LoVo (cell line): ENCODE measurements around the gene C6orf120.

Experiments
- DNase-seq: peaks from one replicate; pipeline ENCODE4 v3.0.0-alpha.2; 2016; ENCODE audit warnings: low spot score

C6orf120 gene

DNA sequence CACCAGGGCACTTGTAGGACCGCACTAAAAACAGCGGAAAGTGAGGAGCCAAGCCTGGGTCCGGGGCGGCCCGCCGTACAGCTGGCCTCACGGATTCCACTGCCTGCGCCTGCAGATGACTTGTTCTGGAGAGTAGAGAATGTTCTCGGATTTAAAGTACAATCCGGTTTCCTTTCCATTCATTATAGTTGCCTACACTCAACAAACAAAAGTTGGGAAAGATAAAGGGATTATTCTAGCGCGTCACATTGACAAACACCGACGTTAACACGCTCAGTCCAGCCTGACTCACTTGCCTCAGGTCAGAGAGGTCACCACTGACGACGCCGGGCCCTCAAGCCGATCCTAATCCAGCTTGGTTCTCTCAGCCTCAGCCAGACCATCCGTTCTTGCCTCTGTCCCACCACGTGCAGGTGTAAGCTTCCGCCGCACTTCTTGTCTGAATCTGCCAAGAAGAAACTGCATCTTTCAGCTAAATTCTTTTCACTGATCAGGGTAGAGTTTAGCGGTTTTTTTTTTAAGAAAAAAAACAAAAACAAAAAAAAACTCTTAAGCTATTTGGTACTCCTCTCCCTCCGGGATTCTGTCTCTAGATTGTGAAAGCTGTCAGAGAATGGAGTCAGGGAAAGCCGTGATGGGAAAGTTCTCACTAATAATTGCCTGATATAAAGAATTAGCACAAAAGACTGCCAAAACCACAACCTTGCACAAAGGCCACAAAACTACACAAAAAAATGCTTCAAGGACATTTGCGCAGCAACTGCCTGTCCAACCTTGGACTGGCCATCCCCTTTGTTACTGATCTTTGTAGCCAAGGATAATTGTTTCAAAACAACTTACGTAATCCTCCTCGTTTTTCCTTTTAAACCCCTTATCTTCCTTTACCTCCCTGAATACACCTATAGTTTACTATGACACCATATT, 23.5 kb downstream of the C6orf120 start:
- DNase-seq, result no peak

DNA sequence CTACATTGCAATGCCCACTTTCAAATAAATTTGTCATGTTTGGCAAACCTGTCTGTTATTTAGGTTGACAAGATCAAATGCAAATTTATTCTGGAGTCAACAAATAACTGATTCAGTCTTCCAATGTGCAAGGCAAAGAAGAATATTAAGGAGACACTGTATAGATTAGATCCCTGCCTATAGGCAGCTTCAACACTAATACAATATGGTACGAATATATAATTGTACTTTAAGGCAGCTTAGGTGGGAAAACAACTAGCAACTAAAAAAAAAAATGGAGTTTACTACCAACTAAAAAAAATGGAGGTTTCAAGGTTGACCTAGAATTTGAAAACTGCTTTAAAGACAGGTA, 24.1 kb downstream of the C6orf120 start:
- DNase-seq, result no peak

DNA sequence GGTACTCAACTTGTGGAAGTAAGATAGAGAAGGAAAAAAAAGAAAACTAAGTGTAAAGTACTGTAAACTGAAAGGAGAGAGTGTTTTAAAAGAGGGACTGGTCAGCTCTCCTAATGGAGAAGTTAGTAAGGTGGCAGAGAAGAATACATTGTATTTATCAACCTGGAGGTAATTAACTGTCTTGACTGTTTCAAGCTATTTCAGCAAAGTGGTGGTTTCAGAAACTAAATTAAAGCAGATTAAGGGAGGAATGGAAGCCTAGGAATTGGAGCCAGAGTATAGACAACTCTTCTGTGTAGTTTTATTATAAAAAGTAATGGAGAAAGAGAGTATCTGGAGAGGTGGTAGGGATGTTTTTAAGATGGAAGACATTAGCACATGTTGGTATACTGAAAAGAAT, 25.0 kb downstream of the C6orf120 start:
- DNase-seq, result no peak

DNA sequence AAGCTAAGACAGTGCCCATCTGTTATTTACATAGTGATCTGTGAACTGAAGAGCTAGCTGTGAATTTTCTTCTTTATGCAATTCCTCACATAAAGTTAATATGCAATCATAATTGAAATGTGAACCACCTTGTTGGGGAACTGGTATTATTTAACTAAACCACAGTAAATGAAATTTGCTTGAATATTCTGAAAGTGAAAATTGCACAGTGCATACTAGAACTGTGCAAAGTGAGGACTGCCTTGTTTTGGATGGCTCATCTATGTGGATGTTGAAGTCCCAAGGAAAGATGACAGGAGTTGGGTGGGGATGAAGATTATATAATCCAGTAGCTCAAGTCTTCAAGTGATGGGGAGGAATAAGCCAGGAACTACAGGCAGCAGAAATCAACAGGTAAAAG, 28.0 kb downstream of the C6orf120 start:
- no peak for DNase-seq

DNA sequence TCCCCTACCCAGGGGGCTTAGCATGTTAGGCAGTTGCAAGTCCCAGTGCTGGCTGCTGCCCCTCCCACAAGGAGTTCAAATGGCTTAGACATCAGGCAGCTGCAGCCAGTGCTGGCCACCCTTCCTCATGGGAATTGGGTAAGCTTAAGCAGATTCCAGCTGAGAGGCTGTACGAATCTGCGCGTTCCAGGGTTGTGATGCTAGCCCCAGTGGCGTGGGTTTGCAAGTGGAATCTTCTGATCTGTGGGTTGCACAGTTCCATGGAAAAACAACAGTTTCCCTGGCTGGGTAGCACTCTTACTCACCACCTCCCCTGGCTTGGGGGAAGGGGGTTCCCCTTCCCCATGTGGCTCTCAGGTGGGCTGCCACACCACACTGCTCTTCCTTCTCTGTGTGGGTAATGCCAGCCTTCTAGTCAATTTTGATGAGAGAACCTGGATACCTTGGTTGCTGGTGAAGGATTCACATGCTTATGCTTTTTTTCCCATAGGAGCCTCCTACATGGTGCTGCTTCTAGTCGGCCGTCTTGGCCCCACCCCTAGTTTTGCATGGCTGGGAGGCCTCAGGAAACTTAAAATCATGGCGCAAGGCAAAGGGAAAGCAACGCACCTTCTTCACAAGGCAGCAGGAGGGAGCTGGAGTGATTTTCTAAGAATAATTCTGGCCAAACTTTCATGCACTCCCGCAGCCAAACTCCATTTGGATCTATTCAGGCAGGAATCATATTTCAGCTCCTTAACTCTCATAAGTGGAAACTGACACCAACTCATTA, 36.5 kb downstream of the C6orf120 start:
- DNase-seq, result no peak

DNA sequence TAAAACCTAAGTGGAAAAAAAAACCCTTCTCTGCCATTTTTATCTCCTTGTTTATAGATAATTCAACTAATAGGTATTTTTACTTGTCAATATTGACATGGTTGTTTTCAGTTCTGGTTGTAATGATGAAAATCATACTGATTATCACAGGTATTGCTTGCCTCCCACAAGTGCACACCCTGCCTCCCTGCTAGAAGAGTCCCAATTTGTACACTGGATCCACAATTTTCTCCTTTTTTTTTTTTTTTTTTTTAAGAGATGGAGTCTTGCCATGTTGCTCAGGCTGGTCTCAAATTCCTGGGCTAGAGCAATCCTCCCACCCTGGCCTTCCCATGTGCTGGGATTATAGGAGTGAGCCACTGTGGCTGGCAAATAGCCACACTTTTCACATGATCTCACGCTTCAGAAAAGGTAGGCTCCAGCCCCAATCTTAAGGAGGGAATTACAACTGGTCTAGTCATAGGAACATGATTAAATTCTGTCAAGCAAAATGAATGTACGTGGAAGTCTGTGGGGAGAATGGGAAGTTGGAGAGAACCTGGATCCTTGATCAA, 37.1 kb downstream of the C6orf120 start:
- DNase-seq, result no peak

DNA sequence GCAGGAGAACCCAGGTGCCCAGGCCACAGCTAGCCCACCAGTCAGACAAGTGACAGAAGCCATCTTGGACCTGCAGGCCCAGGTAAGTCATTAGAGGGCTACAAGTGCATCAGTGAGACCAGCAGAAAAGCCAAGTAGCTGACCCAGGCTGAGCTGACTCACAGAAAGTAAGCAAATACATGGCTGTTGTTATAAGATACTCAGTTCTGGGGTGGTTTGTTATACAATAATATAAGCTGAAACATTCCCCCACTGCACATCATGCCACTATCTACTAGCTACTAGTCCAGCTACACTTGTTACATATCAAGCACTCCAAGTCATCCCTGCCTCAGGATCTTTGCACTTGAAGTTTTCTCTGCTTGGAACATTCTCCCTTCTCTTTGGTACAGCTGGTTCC, 39.4 kb downstream of the C6orf120 start:
- DNase-seq, result no peak

DNA sequence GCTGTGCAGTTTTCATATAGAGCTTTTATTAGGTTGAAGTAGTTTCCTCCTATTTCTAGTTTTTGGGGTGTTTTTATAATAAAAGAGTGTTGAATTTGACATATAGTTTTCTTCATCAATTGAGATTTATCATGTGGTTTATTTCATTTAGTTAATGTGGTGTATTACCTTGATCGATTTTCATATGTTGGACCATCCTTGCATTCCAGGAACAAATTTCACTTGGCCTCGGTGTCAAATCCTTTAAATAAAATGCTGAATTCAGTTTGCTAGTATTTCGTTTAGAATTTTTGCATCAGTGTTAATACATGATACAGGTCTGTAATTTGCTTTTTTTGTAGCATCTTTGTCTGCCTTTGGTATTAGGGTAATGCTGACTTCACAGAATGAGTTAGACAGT, 43.5 kb downstream of the C6orf120 start:
- DNase-seq, result no peak

DNA sequence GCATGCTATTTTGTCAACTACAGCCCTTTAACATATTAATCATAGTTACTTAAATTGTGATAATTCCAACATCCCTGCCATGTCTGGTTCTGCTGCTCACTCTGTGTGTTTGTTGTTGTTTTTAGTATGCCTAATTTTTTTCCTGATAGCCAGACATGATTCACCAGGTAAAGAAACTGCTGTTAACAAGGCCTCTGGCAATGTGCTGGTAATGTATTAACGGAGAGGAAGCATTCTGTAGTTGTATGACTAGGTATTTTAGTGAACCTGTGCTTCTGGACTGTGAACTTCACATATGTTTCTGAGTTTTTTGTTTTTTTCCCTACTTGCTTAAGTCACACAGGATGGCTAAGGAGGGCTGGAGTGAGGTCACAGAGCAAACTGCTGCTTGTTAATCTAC, 44.6 kb downstream of the C6orf120 start:
- no peak for DNase-seq

DNA sequence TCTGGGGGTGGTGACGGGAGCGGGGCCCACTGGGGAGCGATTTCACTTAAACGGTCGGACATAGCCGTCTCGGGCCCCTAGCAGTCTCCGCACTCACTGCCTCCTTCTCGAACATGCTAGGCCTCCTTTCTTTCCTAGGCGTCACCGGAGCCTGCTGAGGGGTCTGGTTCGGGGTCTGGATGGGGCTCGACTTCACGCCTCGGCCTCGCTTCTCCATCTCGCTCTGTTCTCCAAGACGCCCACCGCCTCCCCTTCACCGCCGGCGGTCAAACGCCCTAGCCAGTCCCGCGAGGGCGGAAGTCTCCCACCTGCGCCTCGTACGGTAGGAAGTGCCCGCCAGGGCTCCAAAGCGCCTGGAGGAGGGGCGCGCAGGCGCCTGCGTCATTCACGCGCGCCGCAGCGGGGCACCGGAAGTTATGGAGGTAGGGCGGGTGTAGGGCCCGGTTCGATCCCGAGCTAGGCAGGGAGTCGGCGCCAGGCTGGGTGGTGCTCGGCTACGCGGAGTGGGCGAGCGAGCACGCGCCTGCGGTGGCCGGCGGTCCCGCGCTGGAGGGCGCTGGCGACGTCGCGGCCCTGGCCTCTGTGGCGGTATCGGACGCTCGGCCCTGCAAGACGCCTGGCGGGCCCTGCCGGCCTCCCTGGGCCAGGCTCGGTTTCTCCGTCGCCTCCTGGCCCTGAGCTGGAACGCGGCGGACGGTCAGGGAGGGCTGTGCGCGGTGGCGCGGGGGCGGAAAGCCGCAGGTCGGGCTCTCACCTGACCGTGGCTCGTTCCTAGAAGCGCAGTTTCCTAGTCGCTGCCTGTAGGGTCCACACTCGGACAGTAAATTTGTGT, 49.5 kb downstream of the C6orf120 start, which contains the start of the genes DYNLT2 and ERMARD:
TSS of gene DYNLT2 (minus strand) at position 331 of the 832 bp plus-strand sequence. CDS start at position 217, 114 bp downstream.
TSS of gene ERMARD (plus strand) at position 381 of the 832 bp plus-strand sequence. CDS start at position 417, 36 bp downstream.
- peak; percentile 92 for DNase-seq

DNA sequence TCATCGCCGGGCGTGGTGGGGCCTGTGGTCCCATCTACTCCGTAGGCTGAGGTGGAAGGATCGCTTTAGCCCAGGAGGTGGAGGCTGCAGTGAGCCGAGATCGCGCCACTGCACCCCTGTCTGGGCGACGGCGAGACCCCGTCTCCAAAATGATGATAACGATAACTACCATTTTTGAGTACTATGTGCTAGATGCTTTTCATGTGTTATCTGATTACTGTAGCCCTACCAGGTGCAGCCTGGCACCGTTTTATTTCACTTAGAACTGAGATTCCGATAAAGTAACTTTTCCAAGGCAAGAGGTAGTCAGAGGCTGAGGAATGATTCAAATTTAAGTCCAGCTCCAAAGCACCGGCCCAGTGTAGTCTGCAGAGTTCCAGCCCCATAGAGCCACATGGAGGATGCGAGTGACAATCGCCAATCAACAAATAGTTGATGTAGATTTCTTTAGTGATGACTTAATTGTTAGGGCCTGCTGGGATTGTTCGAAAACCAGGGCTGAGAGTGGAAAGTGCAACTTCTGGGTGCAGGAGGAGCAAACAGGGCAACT, 50.2 kb downstream of the C6orf120 start:
- no peak for DNase-seq
